ENCODE measurements around the gene TRAF3IP3. TPM values are rescaled to one million over a fixed set of nuclear protein-coding genes. Genes with fewer than 3 reads are reported as not detected.
"Not testable (repeated sequence)": the region's sequence is repeated elsewhere in the genome, so short reads cannot be mapped to it uniquely, and the experiment has no call there.

Gene TRAF3IP3
- total RNA-seq, 1 donor from 2014 or later: 7.1 TPM

GRCh38 chr1:209790286-209791193 is 34.7 kb downstream of the TRAF3IP3 start:
- no peak for DNase-seq (ENCODE audit: extremely low spot score in 2 of 2)
- Histone ChIP-seq H3K27me3 (no peaks in the 10 kb centered on the region), H3K36me3 (peaks cover 0 to 7% of the 10 kb centered on the region in 2 donors), H3K9me3 (no peaks in the 10 kb centered on the region), H3K27ac (no peak overlapping the region), H3K4me3 (no peak overlapping the region), H3K4me1 (peaks cover 10% of the 10 kb centered on the region)
- intact Hi-C loops (cut with DNase I): no loop called here
- TF ChIP-seq POLR2A (IDR thresholded peaks at IDR 0.05) (no peak), CTCF (IDR thresholded peaks at IDR 0.05) (no peak), POLR2AphosphoS5 (IDR thresholded peaks at IDR 0.05; ENCODE audit: insufficient read depth in 1 of 2, low read depth in 1 of 2) (no peak)

GRCh38 chr1:209791920-209792319 is 36.1 kb downstream of the TRAF3IP3 start:
- H3K27ac ChIP-seq: no peak overlapping the region
- H3K27me3 ChIP-seq: no peaks in the 10 kb centered on the region
- intact Hi-C loops (cut with DNase I): no loop called here
- no peaks in the 10 kb centered on the region for H3K9me3 ChIP-seq
- DNase-seq (ENCODE audit: extremely low spot score in 2 of 2): no peak
- no peak overlapping the region for H3K4me3 ChIP-seq
- no peak for TF ChIP-seq POLR2A (IDR thresholded peaks at IDR 0.05)
- no peak for TF ChIP-seq POLR2AphosphoS5 (IDR thresholded peaks at IDR 0.05; ENCODE audit: insufficient read depth in 1 of 2, low read depth in 1 of 2)
- no peak for TF ChIP-seq CTCF (IDR thresholded peaks at IDR 0.05)
- H3K4me1 ChIP-seq: peaks cover 10% of the 10 kb centered on the region
- H3K36me3 ChIP-seq: peaks cover 0 to 13% of the 10 kb centered on the region in 2 donors

- H3K27me3 ChIP-seq; H3K9me3 ChIP-seq; intact Hi-C loops (cut with DNase I); DNase-seq (ENCODE audit: extremely low spot score in 2 of 2); H3K4me1 ChIP-seq; H3K4me3 ChIP-seq; H3K27ac ChIP-seq: not testable (repeated sequence)
- peaks cover 0 to 13% of the 10 kb centered on the region in 2 donors for H3K36me3 ChIP-seq
These were observed 37.9 kb downstream of the TRAF3IP3 start for GRCh38 chr1:209793711-209794110.

- Histone ChIP-seq H3K27me3 (no peaks in the 10 kb centered on the region), H3K27ac (no peak overlapping the region), H3K4me1 (peaks cover 16% of the 10 kb centered on the region), H3K9me3 (no peaks in the 10 kb centered on the region), H3K36me3 (peaks cover 0 to 13% of the 10 kb centered on the region in 2 donors), H3K4me3 (no peak overlapping the region)
- intact Hi-C loops (cut with DNase I): no loop called here
- no peak for TF ChIP-seq POLR2A (IDR thresholded peaks at IDR 0.05)
- no peak for TF ChIP-seq CTCF (IDR thresholded peaks at IDR 0.05)
- TF ChIP-seq POLR2AphosphoS5 (IDR thresholded peaks at IDR 0.05; ENCODE audit: insufficient read depth in 1 of 2, low read depth in 1 of 2): no peak
- no peak for DNase-seq (ENCODE audit: extremely low spot score in 2 of 2)
These were observed 42.3 kb downstream of the TRAF3IP3 start for GRCh38 chr1:209797978-209798639.

GRCh38 chr1:209800984-209801834 is 45.4 kb downstream of the TRAF3IP3 start:
- Histone ChIP-seq H3K36me3 (no peaks in the 10 kb centered on the region), H3K4me1 (peaks cover 24% of the 10 kb centered on the region), H3K9me3 (no peaks in the 10 kb centered on the region), H3K4me3 (no peak overlapping the region), H3K27me3 (no peaks in the 10 kb centered on the region), H3K27ac (no peak overlapping the region)
- TF ChIP-seq POLR2AphosphoS5 (IDR thresholded peaks at IDR 0.05; ENCODE audit: insufficient read depth in 1 of 2, low read depth in 1 of 2): no peak
- no peak for TF ChIP-seq POLR2A (IDR thresholded peaks at IDR 0.05)
- TF ChIP-seq CTCF (IDR thresholded peaks at IDR 0.05): no peak
- intact Hi-C loops (cut with DNase I): no loop called here
- no peak for DNase-seq (ENCODE audit: extremely low spot score in 2 of 2)

Data from vagina (tissue), 2 donors.